ENCODE data around the gene GALNT12. TPM values are rescaled to one million over a fixed set of nuclear protein-coding genes. Genes with fewer than 3 reads are reported as not detected.

Gene GALNT12
- total RNA-seq, 1 donor from 2014 or later: 1.7 TPM

GRCh38 chr9:98784831-98785806, 22.4 kb upstream of the GALNT12 start:
- H3K27me3 Mint-ChIP-seq (ENCODE audit: low read depth, unreplicated experiment): no peaks in the 10 kb centered on the region
- Histone ChIP-seq H3K9ac (ENCODE audit: low read length) (no peak overlapping the region), H3K4me3 (ENCODE audit: insufficient read depth, low read depth, low read length) (no peak overlapping the region), H3K36me3 (ENCODE audit: insufficient read depth, low read length) (peaks cover 3% of the 10 kb centered on the region), H3K27ac (ENCODE audit: low read depth, low read length) (no peak overlapping the region), H2AFZ (ENCODE audit: low read depth, low read length) (no peak overlapping the region), H3K4me1 (ENCODE audit: insufficient read depth, low read length) (no peaks in the 10 kb centered on the region), H3K79me2 (ENCODE audit: insufficient read depth, low read length) (peaks cover 3% of the 10 kb centered on the region), H3K9me3 (ENCODE audit: insufficient read depth, low read depth, low read length) (no peaks in the 10 kb centered on the region), H3K27me3 (ENCODE audit: insufficient read depth, low read length) (no peaks in the 10 kb centered on the region), H4K20me1 (ENCODE audit: insufficient read depth, low read length) (peaks cover 13% of the 10 kb centered on the region), H3K4me2 (ENCODE audit: low read length) (no peak overlapping the region)
- FAIRE-seq: no peak
- H3K4me3 Mint-ChIP-seq (ENCODE audit: unreplicated experiment): peak overlapping the region; percentile 54
- DNase-seq (ENCODE audit: low read depth): no peak
- peaks cover 19% of the 10 kb centered on the region for H3K36me3 Mint-ChIP-seq (ENCODE audit: low read depth, unreplicated experiment)
- H3K4me1 Mint-ChIP-seq (ENCODE audit: low read depth, unreplicated experiment): no peaks in the 10 kb centered on the region
- H3K9me3 Mint-ChIP-seq (ENCODE audit: unreplicated experiment): no peaks in the 10 kb centered on the region
- H3K27ac Mint-ChIP-seq (ENCODE audit: unreplicated experiment): peak overlapping the region; percentile 12
- TF ChIP-seq CTCF (IDR thresholded peaks at IDR 0.05; ENCODE audit: insufficient read depth, low read depth, low read length) (no peak), EZH2 (IDR thresholded peaks at IDR 0.05; ENCODE audit: insufficient read depth, low read length) (no peak)

GRCh38 chr9:98786750-98787510, 20.5 kb upstream of the GALNT12 start:
- peaks cover 21% of the 10 kb centered on the region for H3K36me3 Mint-ChIP-seq (ENCODE audit: low read depth, unreplicated experiment)
- H3K4me2 ChIP-seq (ENCODE audit: low read length): no peak overlapping the region
- no peak overlapping the region for H2AFZ ChIP-seq (ENCODE audit: low read depth, low read length)
- FAIRE-seq (no peak), DNase-seq (ENCODE audit: low read depth) (no peak)
- H3K27me3 Mint-ChIP-seq (ENCODE audit: low read depth, unreplicated experiment): no peaks in the 10 kb centered on the region
- H3K4me3 ChIP-seq (ENCODE audit: insufficient read depth, low read depth, low read length): no peak overlapping the region
- TF ChIP-seq EZH2 (IDR thresholded peaks at IDR 0.05; ENCODE audit: insufficient read depth, low read length): no peak
- TF ChIP-seq CTCF (IDR thresholded peaks at IDR 0.05; ENCODE audit: insufficient read depth, low read depth, low read length): no peak
- H3K4me1 ChIP-seq (ENCODE audit: insufficient read depth, low read length): peaks cover 10% of the 10 kb centered on the region
- no peaks in the 10 kb centered on the region for H3K9me3 ChIP-seq (ENCODE audit: insufficient read depth, low read depth, low read length)
- no peak overlapping the region for H3K27ac Mint-ChIP-seq (ENCODE audit: unreplicated experiment)
- no peaks in the 10 kb centered on the region for H3K9me3 Mint-ChIP-seq (ENCODE audit: unreplicated experiment)
- H4K20me1 ChIP-seq (ENCODE audit: insufficient read depth, low read length): peaks cover 24% of the 10 kb centered on the region
- peaks cover 3% of the 10 kb centered on the region for H3K79me2 ChIP-seq (ENCODE audit: insufficient read depth, low read length)
- peaks cover 12% of the 10 kb centered on the region for H3K4me1 Mint-ChIP-seq (ENCODE audit: low read depth, unreplicated experiment)
- no peak overlapping the region for H3K27ac ChIP-seq (ENCODE audit: low read depth, low read length)
- H3K27me3 ChIP-seq (ENCODE audit: insufficient read depth, low read length): no peaks in the 10 kb centered on the region
- peaks cover 3% of the 10 kb centered on the region for H3K36me3 ChIP-seq (ENCODE audit: insufficient read depth, low read length)
- no peak overlapping the region for H3K4me3 Mint-ChIP-seq (ENCODE audit: unreplicated experiment)
- H3K9ac ChIP-seq (ENCODE audit: low read length): no peak overlapping the region
